ENCODE measurements around the gene ERFL.

Gene ERFL

GRCh38 chr19:41868989-41869300, 59.3 kb downstream of the ERFL start:
- Histone ChIP-seq H3K9me3 (no peaks in the 10 kb centered on the region), H3K4me1 (ENCODE audit: control insufficient read depth in 1 of 2, insufficient read depth in 1 of 2, low read depth in 1 of 2, low read length in 1 of 2) (peaks cover 47 to 49% of the 10 kb centered on the region in 2 experiments)

GRCh38 chr19:41868120-41868988, 59.9 kb downstream of the ERFL start:
- Histone ChIP-seq H3K9me3 (no peaks in the 10 kb centered on the region), H3K4me1 (ENCODE audit: control insufficient read depth in 1 of 2, insufficient read depth in 1 of 2, low read depth in 1 of 2, low read length in 1 of 2) (peaks cover 41 to 45% of the 10 kb centered on the region in 2 experiments), H3K4me3 (ENCODE audit: low read depth in 1 of 2, low read length in 1 of 2) (no peak overlapping the region), H3K36me3 (peaks cover 6% of the 10 kb centered on the region), H3K27me3 (no peaks in the 10 kb centered on the region), H3K27ac (no peak overlapping the region)
- TF ChIP-seq, protein P1, sequence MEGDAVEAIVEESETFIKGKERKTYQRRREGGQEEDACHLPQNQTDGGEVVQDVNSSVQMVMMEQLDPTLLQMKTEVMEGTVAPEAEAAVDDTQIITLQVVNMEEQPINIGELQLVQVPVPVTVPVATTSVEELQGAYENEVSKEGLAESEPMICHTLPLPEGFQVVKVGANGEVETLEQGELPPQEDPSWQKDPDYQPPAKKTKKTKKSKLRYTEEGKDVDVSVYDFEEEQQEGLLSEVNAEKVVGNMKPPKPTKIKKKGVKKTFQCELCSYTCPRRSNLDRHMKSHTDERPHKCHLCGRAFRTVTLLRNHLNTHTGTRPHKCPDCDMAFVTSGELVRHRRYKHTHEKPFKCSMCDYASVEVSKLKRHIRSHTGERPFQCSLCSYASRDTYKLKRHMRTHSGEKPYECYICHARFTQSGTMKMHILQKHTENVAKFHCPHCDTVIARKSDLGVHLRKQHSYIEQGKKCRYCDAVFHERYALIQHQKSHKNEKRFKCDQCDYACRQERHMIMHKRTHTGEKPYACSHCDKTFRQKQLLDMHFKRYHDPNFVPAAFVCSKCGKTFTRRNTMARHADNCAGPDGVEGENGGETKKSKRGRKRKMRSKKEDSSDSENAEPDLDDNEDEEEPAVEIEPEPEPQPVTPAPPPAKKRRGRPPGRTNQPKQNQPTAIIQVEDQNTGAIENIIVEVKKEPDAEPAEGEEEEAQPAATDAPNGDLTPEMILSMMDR (IDR thresholded peaks at IDR 0.05) = no peak

More at GRCh38 chr19:41868989-41869300, 59.3 kb downstream of the ERFL start:
- Histone ChIP-seq H3K36me3 (peaks cover 6% of the 10 kb centered on the region), H3K4me3 (ENCODE audit: low read depth in 1 of 2, low read length in 1 of 2) (no peak overlapping the region), H3K27ac (no peak overlapping the region), H3K27me3 (no peaks in the 10 kb centered on the region)
- TF ChIP-seq, protein P1 (IDR thresholded peaks at IDR 0.05) = no peak

- no peaks in the 10 kb centered on the region for H3K9me3 ChIP-seq
- peaks cover 13% of the 10 kb centered on the region for H3K36me3 ChIP-seq
- H3K4me1 ChIP-seq (ENCODE audit: control insufficient read depth in 1 of 2, insufficient read depth in 1 of 2, low read depth in 1 of 2, low read length in 1 of 2) = peaks cover 27 to 31% of the 10 kb centered on the region in 2 experiments
- H3K27me3 ChIP-seq = no peaks in the 10 kb centered on the region
- peak overlapping the region; percentile 46 for H3K27ac ChIP-seq
- TF ChIP-seq, protein P1 (IDR thresholded peaks at IDR 0.05) = no peak
- no peak overlapping the region for H3K4me3 ChIP-seq (ENCODE audit: low read depth in 1 of 2, low read length in 1 of 2)
These were observed 62.0 kb downstream of the ERFL start for GRCh38 chr19:41866284-41866683.

DNA sequence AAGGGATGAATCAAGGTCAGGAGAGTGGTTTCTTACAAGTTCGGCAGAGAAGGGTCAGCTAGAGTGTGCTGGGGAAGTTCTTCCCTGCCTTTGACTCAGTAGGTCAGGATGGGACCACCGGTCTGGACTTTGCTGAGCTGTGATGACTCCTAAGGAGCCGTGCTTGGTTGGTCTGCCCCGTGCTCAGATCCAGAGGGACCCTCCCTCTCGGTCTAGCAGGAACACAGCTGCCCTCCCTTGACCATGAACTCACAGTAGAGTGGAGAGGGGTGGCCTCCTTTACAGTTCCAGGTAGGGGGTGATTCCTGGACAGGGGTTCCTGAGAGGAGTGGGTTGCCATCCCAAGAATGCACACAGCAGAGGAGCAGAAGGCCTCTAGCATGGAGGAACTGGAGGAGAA, 63.9 kb downstream of the ERFL start:
- peaks cover 27 to 30% of the 10 kb centered on the region in 2 experiments for H3K4me1 ChIP-seq (ENCODE audit: control insufficient read depth in 1 of 2, insufficient read depth in 1 of 2, low read depth in 1 of 2, low read length in 1 of 2)
- H3K27ac ChIP-seq = no peak overlapping the region
- no peak overlapping the region for H3K4me3 ChIP-seq (ENCODE audit: low read depth in 1 of 2, low read length in 1 of 2)

GRCh38 chr19:41863209-41863931, 64.9 kb downstream of the ERFL start:
- Histone ChIP-seq H3K9me3 (no peaks in the 10 kb centered on the region), H3K27ac (no peak overlapping the region), H3K36me3 (peaks cover 13% of the 10 kb centered on the region), H3K4me3 (ENCODE audit: low read depth in 1 of 2, low read length in 1 of 2) (no peak overlapping the region), H3K27me3 (no peaks in the 10 kb centered on the region), H3K4me1 (ENCODE audit: control insufficient read depth in 1 of 2, insufficient read depth in 1 of 2, low read depth in 1 of 2, low read length in 1 of 2) (peaks cover 35 to 37% of the 10 kb centered on the region in 2 experiments)
- TF ChIP-seq, protein P1 (IDR thresholded peaks at IDR 0.05) = no peak

More for the DNA sequence above, 63.9 kb downstream of the ERFL start:
- Histone ChIP-seq H3K27me3 (no peaks in the 10 kb centered on the region), H3K9me3 (no peaks in the 10 kb centered on the region), H3K36me3 (peaks cover 13% of the 10 kb centered on the region)
- TF ChIP-seq, protein P1 (IDR thresholded peaks at IDR 0.05) = no peak

Data from neutrophil (primary cell).